Stimulated activated CD8-positive, alpha-beta memory T cell treated with anti-CD3 and anti-CD28 coated beads, Interleukin-2, amount 100 ng/mL, for 1 hour (primary cell): Measurements from ENCODE around the gene PRXL2B.
"Not testable (repeated sequence)": the region's sequence is repeated elsewhere in the genome, so short reads cannot be mapped to it uniquely, and the experiment has no call there.

Experiments used
- DNase-seq, 2 donors: peaks; one replicate each; pipeline ENCODE4 v3.0.0-alpha.2; 2020; ENCODE audit warnings: low read depth in 2 of 2

Gene PRXL2B

DNA sequence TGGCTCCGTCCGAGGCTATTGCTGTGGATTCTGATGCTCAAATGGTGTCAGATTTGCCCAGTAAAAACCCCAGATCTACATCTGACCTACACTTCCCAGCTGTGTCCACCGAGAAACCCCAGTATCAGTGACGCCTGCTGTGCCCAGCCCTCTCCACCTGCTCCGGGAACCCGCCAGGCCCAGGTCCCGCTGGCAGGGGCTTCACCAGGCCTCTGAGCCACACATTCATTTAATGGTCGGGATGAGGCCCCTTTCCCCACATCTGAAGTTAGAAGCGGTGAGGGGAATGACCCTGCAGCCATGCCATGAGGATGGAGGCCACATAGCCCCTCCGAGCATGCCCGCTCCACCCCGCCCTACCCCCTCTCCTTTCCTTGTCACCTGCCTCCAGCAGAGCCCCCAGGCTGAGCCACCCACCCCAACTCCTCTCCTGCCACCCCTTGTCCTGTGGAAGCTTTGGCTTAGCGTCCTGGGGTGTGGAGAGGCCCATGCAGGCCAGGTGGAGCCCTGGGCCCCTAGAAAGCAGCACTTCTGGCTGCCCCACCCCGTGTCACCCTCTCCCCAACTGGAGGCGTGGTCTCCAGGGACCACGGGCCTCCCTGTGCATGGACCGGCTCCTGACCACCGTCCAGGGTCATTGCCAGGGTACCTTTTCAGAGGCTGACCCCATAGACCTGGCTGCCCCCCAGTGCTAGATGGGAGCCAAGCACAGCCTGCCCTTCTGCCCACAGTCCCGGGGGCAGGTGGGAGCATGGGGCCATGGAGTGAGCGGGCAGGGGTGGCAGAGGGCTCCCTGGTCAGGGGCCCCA, 22.4 kb upstream of the PRXL2B start:
- DNase-seq: no peak

DNA sequence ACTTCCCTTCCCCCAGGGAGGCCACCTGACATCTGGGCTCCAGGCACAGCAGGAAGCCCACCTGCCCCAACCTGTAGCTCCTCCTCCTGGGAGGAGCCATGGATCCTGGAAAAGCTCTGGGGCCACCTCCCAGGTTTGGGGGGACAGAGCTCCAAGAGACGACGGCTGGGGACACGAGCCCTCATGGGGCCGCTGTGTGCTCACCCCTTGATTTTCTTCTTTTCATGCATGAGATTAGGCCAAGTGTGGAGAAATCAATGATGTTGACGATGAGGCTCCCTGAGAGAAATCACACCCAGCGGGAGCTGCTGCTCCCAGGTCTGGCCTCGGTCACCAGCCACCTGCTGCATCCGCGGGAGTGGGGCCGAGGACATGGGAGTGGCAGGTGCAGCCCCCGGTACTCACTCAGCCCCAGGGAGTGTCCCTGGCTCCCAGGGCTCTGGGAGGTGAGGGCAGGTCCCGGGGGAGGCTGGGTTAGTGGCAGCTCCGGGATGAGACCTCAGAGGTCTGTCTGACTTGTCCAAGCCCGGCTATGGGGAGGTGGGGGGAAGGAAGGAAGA, 21.7 kb upstream of the PRXL2B start:
- DNase-seq: no peak

DNA sequence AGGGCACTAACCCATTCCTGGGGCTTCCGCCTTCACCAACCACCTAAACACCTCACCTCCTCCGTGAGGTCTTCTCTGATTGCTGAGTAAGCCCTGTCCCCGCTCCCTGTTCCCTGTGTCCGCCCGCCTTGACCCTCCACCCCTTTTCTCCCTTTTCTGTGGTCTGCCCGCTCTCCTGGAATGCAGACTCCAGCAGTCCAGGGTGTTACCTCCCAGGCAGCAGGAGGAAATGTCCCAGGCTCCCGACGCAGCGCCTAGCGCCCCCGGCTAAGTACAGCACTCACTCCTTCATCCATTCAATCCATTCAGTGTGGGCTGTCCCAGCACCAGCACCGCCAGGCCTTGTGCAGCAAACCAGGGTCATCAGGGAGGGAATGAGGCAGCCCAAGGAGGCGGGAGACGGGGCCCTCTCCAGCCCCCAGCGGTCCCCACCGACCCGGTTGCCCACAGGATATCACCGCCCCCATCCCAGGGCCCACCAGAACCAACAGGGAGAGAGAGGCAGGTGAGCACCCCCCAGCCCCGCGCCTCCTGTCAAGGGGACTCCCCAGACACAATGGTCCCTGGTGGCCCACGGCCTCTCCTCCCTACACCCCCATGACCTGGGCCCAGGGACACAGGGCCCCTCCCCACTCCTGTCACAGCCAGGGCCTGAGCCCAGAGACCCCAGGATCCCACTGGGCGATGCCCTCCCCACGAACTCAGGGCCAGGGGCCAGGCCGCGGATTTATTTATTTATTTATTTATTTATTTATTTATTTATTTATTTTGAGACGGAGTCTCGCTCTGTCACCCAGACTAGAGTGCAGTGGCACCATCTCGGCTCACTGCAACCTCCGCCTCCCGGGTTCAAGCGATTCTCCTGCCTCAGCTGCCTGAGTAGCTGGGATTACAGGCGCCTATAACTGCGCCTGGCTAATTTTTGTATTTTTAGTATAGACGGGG, 20.2 kb upstream of the PRXL2B start:
- DNase-seq: no peak

DNA sequence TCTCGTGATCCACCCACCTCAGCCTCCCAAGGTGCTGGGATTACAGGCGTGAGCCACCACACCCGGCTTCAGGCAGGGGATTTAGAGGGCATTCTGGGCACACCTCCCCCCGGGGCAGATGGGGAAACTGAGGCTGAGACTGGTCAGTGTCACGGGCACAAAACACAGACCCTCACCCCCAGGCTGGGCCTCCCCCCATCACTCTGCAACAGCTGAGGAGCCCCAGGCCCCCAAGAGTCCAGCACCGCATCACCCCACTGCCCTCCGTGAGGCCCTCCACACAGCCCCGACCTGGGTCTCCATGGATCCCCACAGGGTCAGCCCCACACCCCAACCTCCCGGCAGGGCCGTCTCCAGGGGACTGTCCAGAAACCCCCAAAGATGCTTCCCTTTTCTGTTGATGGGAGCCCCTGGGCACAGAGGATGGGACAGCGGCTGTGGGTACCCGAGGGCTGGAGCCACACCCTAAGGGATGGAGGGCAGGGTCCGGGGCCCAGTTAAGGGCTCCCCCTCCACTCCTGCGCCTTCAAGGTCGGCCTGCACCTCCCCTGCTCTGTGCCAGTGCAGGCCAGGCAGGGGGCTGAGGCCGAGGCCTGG, 19.4 kb upstream of the PRXL2B start:
- DNase-seq: no peak

DNA sequence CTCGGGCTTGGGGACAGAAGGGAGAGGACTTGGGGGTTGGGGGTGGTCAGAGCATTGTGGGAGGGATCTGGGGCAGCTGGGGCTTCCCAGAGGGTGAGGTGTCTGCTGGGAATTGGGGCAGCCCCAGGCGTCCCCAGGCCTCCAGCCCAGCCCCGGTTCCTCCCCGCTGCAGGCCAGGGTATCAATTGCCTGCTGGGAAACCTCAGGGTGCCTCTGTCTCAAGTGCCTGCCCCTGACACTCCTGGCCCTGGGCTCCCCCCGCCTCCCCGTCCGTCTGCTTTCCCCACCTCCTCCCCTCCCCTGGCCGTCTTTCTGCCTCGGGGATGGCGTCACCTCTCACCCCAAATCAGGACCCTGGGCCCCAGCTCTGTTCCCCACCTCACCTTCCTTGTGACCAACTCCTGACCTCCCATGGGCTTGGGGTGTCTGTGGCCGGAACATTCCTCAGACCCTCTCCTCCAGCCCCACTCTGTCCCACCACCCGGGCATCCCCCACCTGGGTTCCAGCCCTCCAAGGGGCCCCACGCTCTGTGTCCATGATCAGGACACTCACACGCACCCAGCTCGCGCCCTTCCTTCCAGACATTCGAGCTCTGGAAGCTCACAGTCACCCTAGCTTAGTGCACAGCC, 18.3 kb upstream of the PRXL2B start:
- DNase-seq: not testable (repeated sequence)

DNA sequence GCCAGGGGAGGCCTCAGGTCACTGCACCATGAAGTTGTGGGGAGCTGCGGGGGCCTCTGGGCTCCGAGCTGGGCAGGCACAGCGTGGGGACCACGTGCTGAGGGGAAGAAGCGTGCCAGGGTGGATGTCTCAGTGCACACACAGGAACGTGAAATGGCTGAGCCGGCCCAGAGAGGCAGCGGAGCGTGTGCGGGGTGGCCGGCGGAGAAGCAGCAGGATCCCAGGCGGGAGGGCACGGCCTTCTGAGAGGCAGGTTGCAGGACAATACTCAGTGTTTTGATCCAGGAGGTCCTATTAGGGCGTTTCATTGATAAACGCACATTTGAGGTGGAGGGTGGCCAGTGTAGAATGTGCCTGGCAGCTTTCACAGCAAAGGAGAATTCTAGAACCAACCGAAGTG, 17.5 kb upstream of the PRXL2B start:
- DNase-seq: no peak

DNA sequence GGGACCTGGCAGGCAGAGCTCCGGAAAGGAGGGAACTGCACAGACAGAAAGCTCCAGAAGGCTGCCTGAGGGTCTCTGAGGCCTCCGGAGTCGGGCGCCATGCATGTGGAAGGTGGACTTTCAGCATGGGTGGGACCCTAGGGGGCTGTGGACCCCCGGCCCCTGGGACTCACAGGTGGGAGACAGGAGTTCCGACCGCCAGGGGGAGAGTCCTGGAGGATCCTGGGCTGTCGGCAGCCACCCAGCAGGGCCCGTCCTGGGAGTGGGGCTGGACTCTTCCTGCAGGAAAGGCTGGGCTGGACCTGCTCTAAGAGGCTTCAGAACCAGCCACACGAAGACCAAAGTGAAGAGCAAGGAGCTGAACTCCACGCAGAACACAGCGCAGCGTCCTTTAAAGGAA, 16.9 kb upstream of the PRXL2B start:
- not testable (repeated sequence) for DNase-seq

DNA sequence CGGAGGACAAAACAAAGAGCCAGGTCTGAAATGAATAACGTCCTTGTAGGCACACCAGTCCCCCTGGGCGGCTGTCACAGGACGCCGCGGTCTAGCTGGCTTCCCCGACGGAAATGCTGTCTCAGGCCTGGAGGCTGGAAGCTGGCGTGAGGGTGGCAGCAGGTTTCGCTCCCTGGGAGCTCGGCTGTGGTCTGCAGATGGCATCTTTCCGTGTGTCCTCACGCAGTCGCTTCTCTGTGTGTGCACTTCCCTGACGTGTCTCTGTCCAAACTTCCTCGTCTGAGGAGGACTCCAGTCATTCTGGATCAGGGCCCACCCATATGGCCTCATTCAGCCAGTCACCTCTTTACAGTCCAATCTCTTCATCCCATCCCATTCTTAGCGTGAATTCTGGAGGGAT, 16.2 kb upstream of the PRXL2B start:
- no peak for DNase-seq

DNA sequence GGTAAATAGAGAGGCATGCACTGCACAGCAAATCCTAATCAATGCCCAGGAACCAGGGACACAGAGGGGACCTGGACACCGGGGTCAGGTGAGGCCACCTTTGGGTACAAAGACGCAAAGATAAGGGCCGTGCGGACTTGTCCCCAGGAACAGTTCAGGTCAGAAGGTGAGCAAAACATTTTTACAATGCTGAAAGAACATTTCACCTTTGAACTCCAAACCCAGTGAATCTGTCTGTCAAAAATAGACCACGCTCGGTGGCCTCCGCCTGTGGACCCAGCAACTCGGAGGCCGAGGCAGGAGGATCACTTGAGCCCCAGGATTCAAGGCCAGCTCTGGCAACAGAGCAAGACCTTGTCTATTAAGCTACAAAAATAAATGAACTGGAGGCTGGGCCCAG, 15.2 kb upstream of the PRXL2B start:
- DNase-seq: no peak

DNA sequence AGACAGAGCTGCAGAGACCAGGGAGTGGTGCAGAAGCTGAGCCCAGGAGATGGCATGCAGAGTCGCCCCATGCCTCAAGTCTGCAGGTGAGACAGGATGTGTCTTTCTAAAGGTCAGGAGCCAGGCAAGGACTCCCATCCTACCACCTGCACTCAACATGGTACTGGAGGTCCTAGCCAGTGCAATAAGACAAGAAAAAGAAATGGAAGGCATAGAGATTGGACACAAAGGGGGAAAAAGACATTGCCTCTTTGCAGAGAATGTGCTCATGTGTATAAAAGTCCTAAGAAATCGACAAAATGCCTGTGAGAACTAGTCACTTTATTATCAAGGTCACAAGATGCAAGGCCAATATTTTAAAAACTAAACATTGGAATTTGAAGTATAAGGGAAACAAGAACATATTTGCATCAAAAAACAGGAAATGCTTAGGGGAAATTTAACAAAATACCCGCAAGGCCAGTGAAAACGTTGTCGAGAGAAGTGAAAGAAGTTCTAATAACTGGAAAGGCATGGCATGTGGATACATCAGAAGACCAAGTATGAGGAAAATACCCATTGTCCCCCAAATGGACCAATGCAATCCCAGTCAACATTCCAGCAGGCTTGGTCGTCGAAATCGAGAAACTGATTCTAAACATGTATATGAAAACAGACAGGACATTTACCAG, 13.2 kb upstream of the PRXL2B start:
- no peak for DNase-seq

DNA sequence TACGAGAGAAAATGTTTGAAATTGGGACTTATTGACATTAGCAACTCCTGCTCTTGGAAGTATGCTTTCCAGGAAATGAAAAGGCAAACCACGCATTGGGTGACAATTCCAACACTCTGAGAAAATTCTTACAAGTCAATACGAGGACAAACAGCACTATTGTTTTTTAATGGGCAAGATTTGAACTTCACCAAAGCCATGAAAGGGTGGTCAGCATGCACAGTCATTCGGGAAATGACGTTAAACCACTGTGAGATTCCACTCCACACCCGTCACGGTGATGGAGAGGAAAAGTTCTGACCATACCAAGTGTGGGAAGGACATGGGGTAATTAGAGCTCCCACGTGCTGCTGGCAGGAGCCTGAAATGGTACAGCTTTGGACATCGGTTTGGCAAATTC, 12.2 kb upstream of the PRXL2B start:
- no peak for DNase-seq

DNA sequence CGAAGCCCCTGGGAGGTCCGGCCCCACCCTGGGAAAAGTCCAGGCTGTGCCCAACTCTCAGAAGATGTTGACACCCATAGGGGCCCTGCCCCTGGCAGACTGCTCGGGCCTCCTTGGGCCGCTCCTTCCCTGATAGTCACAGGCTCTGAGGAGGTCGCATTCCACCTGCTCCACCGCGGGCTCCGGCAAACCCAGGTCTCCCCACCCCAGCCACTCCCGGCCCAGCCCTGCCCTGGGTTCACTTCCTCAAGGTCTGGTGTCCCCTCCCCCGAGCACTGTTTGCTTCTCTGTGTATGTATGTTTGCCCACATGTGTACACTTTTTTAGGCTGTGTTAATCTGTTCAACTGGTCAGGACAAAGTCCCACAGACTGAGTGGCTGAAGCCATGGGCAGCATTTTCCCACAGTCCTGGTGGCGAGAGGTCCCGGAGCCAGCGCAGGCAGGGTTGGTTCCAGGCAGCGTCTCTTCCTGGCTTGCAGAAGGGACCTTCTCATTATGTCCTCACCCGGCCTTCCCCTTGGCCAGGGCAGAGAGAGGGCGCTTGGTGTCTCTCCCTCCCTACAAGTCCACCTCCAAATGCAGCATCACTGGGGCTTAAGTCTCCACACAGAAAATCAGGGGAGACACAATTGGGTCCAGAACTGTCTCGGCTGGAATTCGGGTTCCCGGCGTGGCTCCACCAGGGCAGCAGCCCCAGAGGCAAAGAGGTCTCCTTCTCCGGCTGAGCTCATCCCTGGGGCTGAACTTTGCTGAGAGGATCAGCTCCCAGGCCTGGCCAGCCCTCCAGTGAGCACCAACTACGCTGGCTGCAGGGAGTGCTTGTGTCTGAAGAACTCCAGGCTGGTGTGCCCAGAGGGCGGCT, 10.5 kb upstream of the PRXL2B start:
- DNase-seq: no peak

DNA sequence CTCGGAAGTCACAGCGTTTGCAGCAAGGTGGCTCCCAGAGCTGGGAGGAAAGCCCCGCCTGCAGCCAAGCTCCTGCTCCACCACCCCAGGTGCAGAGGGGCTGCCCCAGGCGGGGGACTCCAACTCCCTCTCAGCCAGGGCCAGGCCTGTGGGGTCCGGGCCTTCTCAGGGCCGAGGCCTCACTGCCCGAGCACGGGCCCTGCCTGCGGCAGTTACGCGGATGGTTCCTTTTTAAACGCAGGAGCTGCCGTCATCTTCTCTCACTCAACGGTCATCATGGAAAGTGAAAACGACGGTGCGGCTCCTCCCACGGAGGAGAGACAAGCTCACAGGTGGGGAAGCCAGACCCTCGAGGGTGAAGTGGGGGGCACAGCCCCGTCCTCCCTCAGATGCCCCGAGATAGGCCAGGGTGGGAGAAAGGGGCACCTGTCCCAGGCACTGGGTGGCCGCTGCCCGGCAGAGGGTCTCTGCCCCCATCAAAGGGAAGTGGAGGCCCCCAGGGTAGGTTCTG, 9.0 kb upstream of the PRXL2B start:
- not testable (repeated sequence) for DNase-seq

DNA sequence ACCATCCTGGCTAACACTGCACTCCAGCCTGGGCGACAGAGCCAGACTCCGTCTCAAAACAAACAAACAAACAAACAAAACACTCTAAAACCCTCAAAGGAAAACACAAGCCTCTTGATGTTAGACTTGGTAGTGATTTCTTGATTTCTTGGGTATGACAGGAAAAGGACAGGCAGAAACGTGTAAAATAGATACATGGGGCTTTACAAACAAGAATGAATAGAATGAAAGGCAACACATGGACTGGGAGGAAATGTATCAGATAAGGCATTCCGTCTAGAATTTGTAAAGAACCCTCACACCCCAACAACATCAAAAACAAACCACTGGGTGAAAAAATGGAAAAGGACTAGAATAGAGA, 7.8 kb upstream of the PRXL2B start:
- no peak for DNase-seq

DNA sequence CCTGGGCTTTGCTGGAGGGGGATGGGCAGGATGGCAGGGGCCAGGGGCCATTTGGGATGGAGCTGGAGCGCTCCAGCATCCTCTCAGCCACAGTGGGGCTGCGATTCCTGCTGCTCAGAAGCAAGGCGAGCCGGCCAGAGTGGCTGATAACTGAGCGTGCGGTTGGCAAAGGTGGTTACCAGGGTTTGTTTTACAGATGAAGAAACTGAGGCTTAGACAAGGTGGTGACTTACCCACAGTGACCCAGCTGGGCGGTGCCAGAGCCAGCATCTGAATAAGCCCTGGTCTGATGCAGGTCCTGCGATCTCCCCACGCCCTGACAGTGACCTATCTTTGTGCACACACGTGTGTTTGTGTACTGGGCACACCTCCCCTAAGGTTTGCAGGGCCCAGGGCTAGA, 5.9 kb upstream of the PRXL2B start:
- no peak for DNase-seq

DNA sequence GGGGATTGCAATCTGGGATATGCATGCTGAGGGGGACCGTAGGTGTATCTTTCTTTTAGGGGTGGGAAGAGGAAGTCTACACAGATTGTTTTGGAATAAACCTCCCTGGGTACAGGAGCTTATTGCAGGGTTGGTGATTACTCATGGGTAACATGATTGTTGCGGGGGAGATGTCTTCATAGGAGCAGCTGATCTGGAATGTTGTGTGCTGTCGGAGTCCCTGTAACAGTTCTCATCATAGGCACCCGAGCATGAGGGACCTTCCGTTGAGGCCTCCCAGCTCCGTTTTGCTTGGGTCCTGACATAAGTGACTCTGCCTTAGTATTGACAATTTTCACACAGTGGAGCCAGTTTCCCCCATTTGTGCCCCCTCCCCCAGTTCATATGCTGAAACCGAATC, 4.2 kb upstream of the PRXL2B start:
- no peak for DNase-seq

DNA sequence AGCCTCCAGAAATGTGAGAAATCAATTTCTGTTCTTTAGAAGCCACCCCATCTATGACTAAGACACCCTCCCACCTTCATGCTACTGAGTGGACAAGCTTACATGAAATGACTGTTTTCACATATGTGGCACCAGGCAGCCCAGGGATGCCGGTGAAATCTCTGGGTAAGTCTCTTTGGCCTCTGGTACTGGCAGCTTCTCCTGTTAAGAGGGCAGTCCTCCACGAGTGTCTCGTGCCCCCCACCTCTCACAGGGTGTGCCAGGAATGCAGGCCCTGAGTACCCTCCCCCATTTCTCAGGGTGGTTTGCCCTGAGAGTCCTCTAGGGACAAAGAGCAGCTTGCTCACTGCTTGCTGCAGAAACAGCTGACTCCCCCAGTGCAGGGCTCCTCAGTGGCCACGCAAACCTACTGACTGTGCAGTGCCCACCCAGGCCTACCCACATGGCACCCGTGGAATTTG, 3.2 kb upstream of the PRXL2B start:
- no peak for DNase-seq

DNA sequence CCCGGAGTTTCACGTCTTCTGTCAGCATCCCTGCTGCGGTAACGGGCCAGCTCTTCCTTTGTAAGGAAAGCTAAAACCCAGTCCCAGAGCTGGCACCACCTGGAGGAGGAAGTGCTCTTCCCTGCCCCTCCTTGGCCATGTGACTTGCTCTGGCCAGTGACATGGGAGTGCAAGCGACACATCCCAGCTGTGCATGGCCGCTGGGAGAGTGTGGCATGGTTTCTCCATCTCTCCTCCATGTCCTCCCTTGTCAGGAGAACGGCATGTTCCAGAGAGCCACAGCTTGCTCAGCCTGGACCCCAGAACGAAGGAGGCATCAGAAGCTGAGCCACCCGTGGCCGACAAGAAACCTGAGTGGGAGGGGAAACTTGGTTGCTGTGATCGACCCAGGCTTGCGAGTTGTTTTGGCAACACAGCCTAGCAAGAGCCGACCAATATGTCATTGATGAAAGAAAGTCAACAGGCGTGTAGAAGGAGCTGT, 2.7 kb upstream of the PRXL2B start:
- DNase-seq: no peak

DNA sequence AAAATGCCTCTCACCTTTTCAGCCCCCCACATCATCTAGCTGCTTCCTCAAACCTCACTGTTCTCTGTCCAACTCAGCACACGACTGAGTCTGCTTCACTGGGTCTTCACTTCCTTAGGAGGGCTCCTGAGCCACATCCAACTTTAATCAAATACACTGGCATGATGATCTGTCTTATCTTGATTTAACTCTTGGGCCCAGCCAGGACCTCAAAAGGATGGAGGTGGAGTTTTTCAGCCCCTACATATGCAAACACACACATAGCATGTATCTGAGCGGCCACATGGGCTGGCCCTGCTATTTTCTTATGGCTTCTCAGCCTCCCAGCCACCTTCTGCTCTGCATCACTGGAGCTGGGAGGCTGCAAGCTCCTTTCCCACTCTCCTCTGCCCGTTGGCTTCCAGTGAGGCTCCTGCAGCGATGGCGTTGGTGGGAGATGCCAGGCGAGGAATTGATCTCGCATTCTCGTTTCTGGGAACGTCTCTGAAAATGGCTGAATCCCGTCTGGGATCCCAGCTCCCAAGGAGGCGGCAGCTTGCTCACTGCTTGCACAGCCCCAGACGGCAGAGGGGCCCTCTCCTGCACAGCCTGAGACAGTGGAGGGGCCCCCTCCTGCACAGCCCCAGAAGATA, 1.8 kb upstream of the PRXL2B start:
- DNase-seq: no peak
